Loucy (cell line): ENCODE results near the gene NOD1.
"Not testable (repeated sequence)": the region's sequence is repeated elsewhere in the genome, so short reads cannot be mapped to it uniquely, and the experiment has no call there.

Experiments used
- H2AFZ ChIP-seq: fragments of 200-600 bp; sonication (generic); 2 replicates; pipeline ENCODE4 v1.6.0; 2016; ENCODE audit warnings: antibody characterized with exemption, mild to moderate bottlenecking, low read length, moderate library complexity
- H3F3A ChIP-seq: fragments of 200-600 bp; 2 replicates; pipeline ENCODE4 v1.6.0; 2016; ENCODE audit warnings: antibody characterized with exemption, low read depth, mild to moderate bottlenecking
- H3K27me3 ChIP-seq: fragments of 200-600 bp; sonication (generic); 2 replicates; pipeline ENCODE4 v1.6.1; 2014; ENCODE audit warnings: low read length, mild to moderate bottlenecking; ENCODE audit not compliant: insufficient read depth, poor library complexity, severe bottlenecking
- H3K36me3 ChIP-seq: fragments of 200-600 bp; sonication (generic); 2 replicates; pipeline ENCODE4 v1.6.1; 2016; ENCODE audit warnings: low read length; ENCODE audit not compliant: insufficient read depth
- H3K4me1 ChIP-seq: fragments of 200-600 bp; sonication (generic); 2 replicates; pipeline ENCODE4 v1.5.1; 2014; ENCODE audit warnings: low read length, mild to moderate bottlenecking; ENCODE audit not compliant: insufficient read depth, poor library complexity, severe bottlenecking
- H3K4me2 ChIP-seq: fragments of 200-600 bp; sonication (generic); 2 replicates; pipeline ENCODE4 v1.6.0; 2014; ENCODE audit warnings: antibody characterized with exemption, low read length, low read depth, mild to moderate bottlenecking; ENCODE audit not compliant: poor library complexity, severe bottlenecking
- H3K4me3 ChIP-seq: fragments of 200-600 bp; sonication (generic); 2 replicates; pipeline ENCODE4 v1.5.1; 2014; ENCODE audit warnings: low read length, mild to moderate bottlenecking, mixed read lengths; ENCODE audit not compliant: poor library complexity, severe bottlenecking
- H3K79me2 ChIP-seq: fragments of 200-600 bp; sonication (generic); 2 replicates; pipeline ENCODE4 v1.6.1; 2014; ENCODE audit warnings: low read length; ENCODE audit not compliant: insufficient read depth
- H3K9ac ChIP-seq: fragments of 200-600 bp; sonication (generic); 2 replicates; pipeline ENCODE4 v1.6.0; 2014; ENCODE audit warnings: mild to moderate bottlenecking, low read depth, low read length, moderate library complexity; ENCODE audit not compliant: poor library complexity, severe bottlenecking
- H3K9me2 ChIP-seq: fragments of 200-600 bp; sonication (generic); replicated peaks from 2 replicates; pipeline ENCODE4 v1.6.1; 2016; ENCODE audit warnings: low read depth, low read length, mixed read lengths
- H3K9me3 ChIP-seq: fragments of 200-600 bp; sonication (generic); 2 replicates; pipeline ENCODE4 v1.6.1; 2014; ENCODE audit warnings: mild to moderate bottlenecking, antibody characterized with exemption, low read length, low read depth; ENCODE audit not compliant: insufficient read depth
- H4K20me1 ChIP-seq: fragments of 200-600 bp; sonication (generic); 2 replicates; pipeline ENCODE4 v1.6.0; 2014; ENCODE audit warnings: antibody characterized with exemption, low read length, mild to moderate bottlenecking; ENCODE audit not compliant: insufficient read depth, poor library complexity, severe bottlenecking
- CTCF ChIP-seq: fragments of 200-600 bp; sonication (generic); conservative IDR thresholded peaks from 2 replicates; pipeline ENCODE4 v1.5.1; 2014; ENCODE audit warnings: mild to moderate bottlenecking, antibody characterized with exemption, low read length
- EZH2phosphoT487 ChIP-seq: fragments of 200-600 bp; IDR thresholded peaks from 2 replicates; pipeline ENCODE4 v1.6.1; 2018; ENCODE audit warnings: antibody characterized with exemption, mild to moderate bottlenecking, moderate library complexity, borderline replicate concordance

NOD1 gene

GRCh38 chr7:30511973-30512662 lies 33.5 kb upstream of the NOD1 start:
- Histone ChIP-seq H3K9me3 (no peaks in the 10 kb centered on the region), H3K9ac (no peak overlapping the region), H2AFZ (no peak overlapping the region), H3K4me1 (no peaks in the 10 kb centered on the region), H3K4me2 (no peak overlapping the region), H3F3A (no peaks in the 10 kb centered on the region), H3K4me3 (no peak overlapping the region), H3K79me2 (no peaks in the 10 kb centered on the region), H3K36me3 (no peaks in the 10 kb centered on the region), H4K20me1 (no peaks in the 10 kb centered on the region), H3K9me2 (no peaks in the 10 kb centered on the region), H3K27me3 (no peaks in the 10 kb centered on the region)
- TF ChIP-seq CTCF: no peak
- no peak for TF ChIP-seq EZH2phosphoT487

GRCh38 chr7:30511494-30511893 lies 32.9 kb upstream of the NOD1 start:
- Histone ChIP-seq H4K20me1 (no peaks in the 10 kb centered on the region), H3K4me2 (no peak overlapping the region), H3F3A (no peaks in the 10 kb centered on the region), H3K4me3 (no peak overlapping the region), H3K4me1 (no peaks in the 10 kb centered on the region), H3K36me3 (no peaks in the 10 kb centered on the region), H3K79me2 (no peaks in the 10 kb centered on the region), H3K9ac (no peak overlapping the region), H2AFZ (no peak overlapping the region), H3K27me3 (no peaks in the 10 kb centered on the region), H3K9me2 (no peaks in the 10 kb centered on the region), H3K9me3 (no peaks in the 10 kb centered on the region)
- TF ChIP-seq EZH2phosphoT487 (no peak), CTCF (no peak)

- Histone ChIP-seq H3K4me1 (peaks cover 3% of the 10 kb centered on the region), H3K4me2 (no peak overlapping the region), H3K79me2 (no peaks in the 10 kb centered on the region), H3K9me3 (no peaks in the 10 kb centered on the region), H3K4me3 (no peak overlapping the region), H3K9me2 (no peaks in the 10 kb centered on the region), H3F3A (no peaks in the 10 kb centered on the region), H3K36me3 (no peaks in the 10 kb centered on the region), H3K27me3 (no peaks in the 10 kb centered on the region), H3K9ac (no peak overlapping the region), H2AFZ (no peak overlapping the region), H4K20me1 (no peaks in the 10 kb centered on the region)
- TF ChIP-seq EZH2phosphoT487 (no peak), CTCF (peak; percentile 91)
Measured at GRCh38 chr7:30510124-30511075, 31.8 kb upstream of the NOD1 start.

- H3K4me1 ChIP-seq, H3K27me3 ChIP-seq, H3K9me2 ChIP-seq, H3K36me3 ChIP-seq, H3F3A ChIP-seq, H3K9ac ChIP-seq, H4K20me1 ChIP-seq, H2AFZ ChIP-seq, H3K9me3 ChIP-seq, H3K4me3 ChIP-seq, H3K4me2 ChIP-seq, H3K79me2 ChIP-seq: not testable (repeated sequence)
Measured at GRCh38 chr7:30509171-30509857, 30.7 kb upstream of the NOD1 start.

- not testable (repeated sequence) for H3K36me3 ChIP-seq, H3F3A ChIP-seq, H3K4me2 ChIP-seq, H3K9me3 ChIP-seq, H3K9ac ChIP-seq, H3K27me3 ChIP-seq, H3K4me3 ChIP-seq, H3K9me2 ChIP-seq, H2AFZ ChIP-seq
- peaks cover 21% of the 10 kb centered on the region for H3K79me2 ChIP-seq
- H3K4me1 ChIP-seq: peaks cover 22% of the 10 kb centered on the region
- H4K20me1 ChIP-seq: peaks cover 16% of the 10 kb centered on the region
Measured at GRCh38 chr7:30507346-30507900, 28.8 kb upstream of the NOD1 start.
